T-cell (primary cell): ENCODE data around the gene KRTAP10-8. TPM values are rescaled to one million over a fixed set of nuclear protein-coding genes. Genes with fewer than 3 reads are reported as not detected.
A peak's percentile ranks its signal among the peaks of the same experiment; 100 is the strongest.
"Not testable (repeated sequence)": the region's sequence is repeated elsewhere in the genome, so short reads cannot be mapped to it uniquely, and the experiment has no call there.

Experiments used
- ATAC-seq, 4 experiments: fragments of 200-7000 bp in 3 of 4; fragments of 150-1000 bp in 1 of 4; cut with Tn5 transposase; replicated peaks in 1 of 4; 1 replicate in 3 of 4; 2 replicates in 1 of 4; pipeline ENCODE4 v1.10.0; 2021; ENCODE audit warnings: moderate library complexity in 3 of 4, mild to moderate bottlenecking in 2 of 4, moderate number of reproducible peaks in 1 of 4
- CTCF ChIA-PET, 2 donors: fragments of 300-600 bp; sonication (Branson Sonifier 250); formaldehyde crosslinking; loops; one replicate each; lab custom pipeline; 2022; ENCODE audit warnings: antibody characterized with exemption in 2 of 2; lab: Charles Lee
- POLR2A ChIA-PET, 2 donors: fragments of 300-600 bp; sonication (Branson Sonifier 250); formaldehyde crosslinking; loops; one replicate each; lab custom pipeline; 2022; ENCODE audit warnings: antibody characterized with exemption in 2 of 2; lab: Charles Lee
- DNase-seq, 35 experiments: peaks; one replicate each; pipeline versions ENCODE4 v3.0.0 to v3.0.0-alpha.2; 2013 to 2023
- H3K27ac ChIP-seq: one replicate; pipeline ENCODE4 v1.5.1; 2013; ENCODE audit warnings: low read length
- H3K27me3 ChIP-seq, 2 experiments: replicated peaks in 1 of 2; 1 replicate in 1 of 2; 2 replicates in 1 of 2; pipeline versions ENCODE4 v1.6.1 to v1.7.0; 2013; ENCODE audit warnings: low read length in 1 of 2, mixed read lengths in 1 of 2; ENCODE audit not compliant: control insufficient read depth in 2 of 2, insufficient read depth in 2 of 2; ENCODE audit errors: extremely low read depth in 1 of 2
- H3K36me3 ChIP-seq, 2 donors: 1 replicate in 1 of 2; 2 replicates in 1 of 2; pipeline versions ENCODE4 v1.6.1 to v1.7.0; 2013; ENCODE audit warnings: low read length in 1 of 2; ENCODE audit not compliant: control insufficient read depth in 2 of 2, insufficient read depth in 1 of 2; ENCODE audit errors: extremely low read depth in 1 of 2
- H3K4me1 ChIP-seq, 2 experiments: 1 replicate in 1 of 2; 2 replicates in 1 of 2; pipeline versions ENCODE4 v1.6.1 to v1.7.0; 2013; ENCODE audit warnings: low read length in 2 of 2, mixed read lengths in 1 of 2; ENCODE audit not compliant: insufficient read depth in 2 of 2, control insufficient read depth in 1 of 2; ENCODE audit errors: extremely low read depth in 1 of 2
- H3K4me3 ChIP-seq, 2 donors: 1 replicate in 1 of 2; 2 replicates in 1 of 2; pipeline versions ENCODE4 v1.5.1 to v1.7.0; 2013; ENCODE audit warnings: mild to moderate bottlenecking in 2 of 2, low read length in 1 of 2, moderate library complexity in 1 of 2; ENCODE audit not compliant: control insufficient read depth in 1 of 2; ENCODE audit errors: extremely low read depth in 1 of 2
- H3K9me3 ChIP-seq: 2 replicates; pipeline ENCODE4 v1.7.0; 2013
- H3K27ac Mint-ChIP-seq, 2 donors: one replicate each; pipeline ENCODE4 v1.8.0; 2020 to 2021; ENCODE audit warnings: mild to moderate bottlenecking in 2 of 2, mixed read lengths in 2 of 2
- H3K27me3 Mint-ChIP-seq, 2 donors: one replicate each; pipeline ENCODE4 v1.8.0; 2021 to 2022; ENCODE audit warnings: mixed read lengths in 2 of 2
- H3K36me3 Mint-ChIP-seq: one replicate; pipeline ENCODE4 v1.8.0; 2021; ENCODE audit warnings: mixed read lengths
- H3K4me1 Mint-ChIP-seq, 3 donors: one replicate each; pipeline ENCODE4 v1.8.0; 2020 to 2022; ENCODE audit warnings: mixed read lengths in 3 of 3, mild to moderate bottlenecking in 1 of 3
- H3K4me3 Mint-ChIP-seq, 3 donors: one replicate each; pipeline ENCODE4 v1.8.0; 2020 to 2022; ENCODE audit warnings: mild to moderate bottlenecking in 3 of 3, mixed read lengths in 3 of 3, moderate library complexity in 3 of 3
- H3K9me3 Mint-ChIP-seq, 3 donors: one replicate each; pipeline ENCODE4 v1.8.0; 2020 to 2022; ENCODE audit warnings: mixed read lengths in 3 of 3
- WGBS: methylation state at CpG from one replicate; pipeline ENCODE4 v1.1.5; 2013; ENCODE audit warnings: missing lambda C conversion rate; ENCODE audit not compliant: insufficient coverage; 5-methylcytosine and 5-hydroxymethylcytosine counted together
- total RNA-seq, 35 experiments: library from RNA in 6 of 35; stranded (reverse) in 6 of 35; fragments of 120-200 nt in 1 of 35; gene quantifications; one replicate each; pipeline versions ENCODE4 v1.2.1 to v1.2.4 and lab custom pipeline; 2013 to 2026

KRTAP10-8 gene
- total RNA-seq, 5 donors from 2014 or later (not counting 1 experiment from before 2014, with no cell fraction given), result not detected

DNA sequence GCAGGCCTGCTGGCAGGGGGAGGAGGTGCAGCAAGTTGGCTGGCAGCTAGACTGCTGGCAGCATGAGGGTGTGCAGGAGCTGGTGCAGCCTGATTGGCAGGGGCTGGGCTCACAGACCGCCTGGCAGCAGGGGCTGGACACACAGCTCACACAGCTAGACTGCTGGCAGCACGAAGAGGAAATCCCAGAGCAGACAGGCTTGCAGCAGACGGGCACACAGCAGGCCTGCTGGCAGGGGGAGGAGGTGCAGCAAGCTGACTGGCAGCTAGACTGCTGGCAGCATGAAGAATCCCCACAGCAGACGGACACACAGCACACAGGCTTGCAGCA is 20.1 kb upstream of the KRTAP10-8 start:
- H3K9me3 Mint-ChIP-seq, POLR2A ChIA-PET, H3K36me3 Mint-ChIP-seq, H3K36me3 ChIP-seq, H3K27ac Mint-ChIP-seq, ATAC-seq, H3K4me3 ChIP-seq, H3K9me3 ChIP-seq, H3K4me1 Mint-ChIP-seq, H3K4me3 Mint-ChIP-seq, H3K27ac ChIP-seq, DNase-seq, H3K4me1 ChIP-seq, CTCF ChIA-PET: not testable (repeated sequence)
- WGBS, result no CpG with 5 or more reads among the region's 4 CpGs
- peaks cover 0 to 25% of the 10 kb centered on the region in 2 experiments for H3K27me3 ChIP-seq
- peaks cover 4 to 26% of the 10 kb centered on the region in 2 donors for H3K27me3 Mint-ChIP-seq

DNA sequence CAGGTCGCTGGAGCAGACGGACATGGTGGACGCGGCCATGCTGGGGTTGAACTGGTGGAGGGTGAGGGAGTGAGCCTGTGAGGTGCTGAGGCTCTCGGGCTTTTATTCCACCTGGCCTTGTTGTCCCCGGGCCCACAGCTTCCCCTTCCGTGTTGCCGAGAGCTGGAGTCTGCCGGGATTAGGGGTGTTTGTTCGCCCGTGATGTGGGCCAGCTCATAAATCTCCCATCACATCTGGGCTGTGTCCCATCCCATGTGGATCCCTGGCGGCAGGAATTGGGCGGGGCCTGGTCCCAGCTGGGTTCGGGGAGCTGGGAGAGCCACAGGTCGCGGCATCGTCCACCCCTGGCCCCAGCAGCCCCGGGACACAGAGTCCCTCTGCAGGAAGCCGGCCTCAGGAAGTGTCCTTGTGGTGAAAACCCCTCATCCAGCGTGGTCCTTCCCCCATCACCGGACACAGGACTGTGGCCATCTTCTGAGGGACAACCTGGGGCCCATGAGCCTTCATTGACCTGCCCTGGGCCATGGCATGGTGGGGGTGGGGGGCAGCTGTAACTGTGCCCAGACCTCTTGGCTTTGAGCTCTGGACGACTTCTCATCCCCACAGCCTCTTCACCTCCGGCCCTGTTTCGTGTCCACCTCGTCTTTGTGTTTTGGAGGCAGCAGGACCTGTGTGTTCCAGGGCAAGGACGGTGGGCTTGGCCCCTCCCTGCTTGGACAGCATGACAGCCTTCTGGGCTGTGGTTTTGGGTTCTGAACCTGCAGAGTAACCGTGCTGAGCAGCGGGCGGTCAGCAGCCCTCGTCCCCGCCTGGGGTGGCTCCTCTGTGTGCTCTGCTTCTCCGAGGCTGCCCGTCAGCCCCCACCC is 19.2 kb upstream of the KRTAP10-8 start, which contains the start of gene KRTAP10-6:
Gene KRTAP10-6, minus strand, starts transcription at position 60 of the 866 bp plus-strand sequence. Its CDS starts 21 bp downstream, at position 39.
- H3K4me1 Mint-ChIP-seq, result peaks cover 0 to 2% (median 0%) of the 10 kb centered on the region in 3 donors
- CTCF ChIA-PET, result interaction anchor here in 1 of 2 donors (0.5 kb wide), 1 partner anchor 36 kb away, joined by 4 read pairs; no protein-coding TSS in a partner anchor
- Histone ChIP-seq H3K4me1 (peaks cover 0 to 2% of the 10 kb centered on the region in 2 experiments), H3K27me3 (peaks cover 0 to 25% of the 10 kb centered on the region in 2 experiments), H3K27ac (no peak within 1 kb of the TSS), H3K9me3 (no peaks in the 10 kb centered on the region), H3K4me3 (no peak within 1 kb of the TSS), H3K36me3 (no peaks in the 10 kb centered on the region)
- POLR2A ChIA-PET, result no interaction called here
- DNase-seq, result peak in 1 of 35 experiments; percentile 20
- H3K4me3 Mint-ChIP-seq, result no peak within 1 kb of the TSS
- no peak for ATAC-seq
- no peaks in the 10 kb centered on the region for H3K36me3 Mint-ChIP-seq
- H3K27me3 Mint-ChIP-seq, result peaks cover 3 to 21% of the 10 kb centered on the region in 2 donors
- no peaks in the 10 kb centered on the region for H3K9me3 Mint-ChIP-seq
- 70% methylated on average over 23 of the region's 33 CpGs for WGBS
- H3K27ac Mint-ChIP-seq, result no peak within 1 kb of the TSS

DNA sequence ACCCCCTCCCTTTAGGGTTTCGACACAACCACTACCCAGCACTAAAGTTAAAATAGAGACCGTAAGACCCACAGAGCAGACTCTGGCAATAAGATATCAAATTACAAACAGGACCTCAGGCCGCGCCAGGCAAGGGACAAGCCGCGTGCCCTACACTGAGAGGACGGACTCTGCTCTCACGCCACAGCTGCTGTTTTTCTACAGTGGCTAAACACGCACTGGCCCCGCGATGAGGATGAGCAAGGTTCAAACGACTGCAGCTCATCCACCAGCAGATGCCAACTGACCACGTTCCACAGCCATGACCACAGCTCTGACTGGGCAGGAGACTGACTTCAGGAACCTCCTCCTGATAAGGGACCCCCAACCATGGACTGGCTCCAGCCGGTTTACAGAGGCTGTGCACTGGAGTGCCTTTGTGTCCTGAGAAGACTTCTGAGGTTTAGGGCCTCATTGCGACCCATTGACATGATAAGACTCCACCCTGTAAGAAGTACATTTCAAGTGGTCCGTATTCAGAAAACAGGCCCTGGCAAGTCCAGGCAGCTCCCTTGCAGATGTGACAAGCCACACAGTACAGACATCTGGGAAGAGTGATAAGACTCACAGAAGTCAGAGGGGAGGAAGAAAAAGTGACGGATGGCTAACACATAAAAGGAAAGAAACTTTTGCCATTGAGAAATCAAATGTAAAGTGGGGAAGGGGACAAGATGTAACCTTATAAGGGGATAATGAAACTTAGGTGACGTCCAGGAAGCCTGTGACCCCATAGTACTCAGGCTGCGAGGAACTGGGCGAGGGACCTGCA is 18.1 kb upstream of the KRTAP10-8 start:
- no peak overlapping the region for H3K4me3 Mint-ChIP-seq
- H3K4me1 Mint-ChIP-seq, result peaks cover 0 to 2% (median 0%) of the 10 kb centered on the region in 3 donors
- Histone ChIP-seq H3K4me1 (peaks cover 0 to 2% of the 10 kb centered on the region in 2 experiments), H3K4me3 (no peak overlapping the region), H3K36me3 (no peaks in the 10 kb centered on the region), H3K9me3 (no peaks in the 10 kb centered on the region), H3K27me3 (peaks cover 0 to 25% of the 10 kb centered on the region in 2 experiments), H3K27ac (no peak overlapping the region)
- POLR2A ChIA-PET, result no interaction called here
- H3K36me3 Mint-ChIP-seq, result peaks cover 2% of the 10 kb centered on the region
- H3K9me3 Mint-ChIP-seq, result peaks cover 4 to 9% (median 4%) of the 10 kb centered on the region in 3 donors
- no peak for DNase-seq
- WGBS, result 86% methylated on average over 17 of the region's 20 CpGs
- ATAC-seq, result no peak
- H3K27me3 Mint-ChIP-seq, result peaks cover 3 to 16% of the 10 kb centered on the region in 2 donors
- H3K27ac Mint-ChIP-seq, result no peak overlapping the region
- CTCF ChIA-PET, result interaction anchor here in 1 of 2 donors (0.5 kb wide), 1 partner anchor 37 kb away, joined by 4 read pairs; no protein-coding TSS in a partner anchor

DNA sequence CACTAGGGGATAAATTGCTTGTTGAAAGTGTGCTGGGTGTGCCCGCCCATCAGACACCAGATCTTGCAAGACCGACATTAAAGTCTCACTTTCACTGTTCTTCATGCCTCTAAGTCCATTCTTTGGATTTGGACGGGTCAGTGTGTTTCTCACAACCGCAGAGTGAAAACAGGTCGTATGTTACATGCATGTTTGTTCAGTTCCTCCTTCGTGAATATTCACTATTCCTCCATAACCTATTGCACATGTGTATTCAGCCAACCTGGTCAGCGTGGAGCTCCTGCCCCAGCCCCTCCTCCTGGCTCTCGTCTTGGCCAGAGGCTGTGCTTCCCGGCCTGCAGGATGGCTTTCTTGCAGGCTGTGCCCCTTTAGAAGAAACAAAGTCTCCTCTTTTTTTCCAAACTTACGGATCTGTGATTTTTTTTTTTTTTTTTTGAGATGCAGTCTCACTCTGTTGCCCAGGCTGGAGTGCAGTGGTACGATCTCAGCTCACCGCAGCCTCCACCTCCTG is 17.4 kb upstream of the KRTAP10-8 start:
- WGBS, result 85% methylated on average over 8 of the region's 12 CpGs
- no peak overlapping the region for H3K27ac Mint-ChIP-seq
- CTCF ChIA-PET, result no interaction called here

DNA sequence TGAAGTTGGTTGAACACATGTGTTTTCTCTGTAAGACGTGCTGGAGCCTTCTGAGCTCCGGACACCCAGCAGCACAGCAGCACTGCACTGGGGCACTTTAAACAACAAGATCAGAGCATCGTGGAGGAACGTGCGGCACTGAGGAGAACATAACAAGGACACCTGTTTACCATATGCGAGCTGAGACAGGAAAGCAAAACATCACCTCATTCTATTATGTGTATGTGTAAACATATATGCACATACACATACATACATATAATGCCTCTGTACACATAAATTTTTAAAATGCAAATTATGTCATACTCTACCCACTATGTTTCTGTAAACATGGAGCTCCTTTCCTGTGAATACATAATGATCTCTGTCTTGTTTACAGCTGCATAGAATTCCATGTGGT is 16.4 kb upstream of the KRTAP10-8 start:
- POLR2A ChIA-PET, result no interaction called here

More for the DNA sequence above, 17.4 kb upstream of the KRTAP10-8 start:
- no peak overlapping the region for H3K27ac ChIP-seq
- no peak overlapping the region for H3K4me3 Mint-ChIP-seq
- no peaks in the 10 kb centered on the region for H3K36me3 ChIP-seq
- POLR2A ChIA-PET, result no interaction called here
- DNase-seq (no peak), ATAC-seq (no peak)
- H3K4me3 ChIP-seq, result no peak overlapping the region
- H3K4me1 Mint-ChIP-seq, result peaks cover 0 to 2% (median 0%) of the 10 kb centered on the region in 3 donors
- H3K27me3 ChIP-seq, result peaks cover 0 to 22% of the 10 kb centered on the region in 2 experiments
- H3K9me3 ChIP-seq, result no peaks in the 10 kb centered on the region
- peaks cover 5 to 10% (median 6%) of the 10 kb centered on the region in 3 donors for H3K9me3 Mint-ChIP-seq
- peaks cover 3 to 13% of the 10 kb centered on the region in 2 donors for H3K27me3 Mint-ChIP-seq
- peaks cover 0 to 2% of the 10 kb centered on the region in 2 experiments for H3K4me1 ChIP-seq
- H3K36me3 Mint-ChIP-seq, result peaks cover 3% of the 10 kb centered on the region

More for the DNA sequence above, 16.4 kb upstream of the KRTAP10-8 start:
- no peak overlapping the region for H3K27ac Mint-ChIP-seq
- no peak for ATAC-seq
- peaks cover 0 to 2% (median 0%) of the 10 kb centered on the region in 3 donors for H3K4me1 Mint-ChIP-seq
- CTCF ChIA-PET, result no interaction called here
- no peak overlapping the region for H3K27ac ChIP-seq
- H3K9me3 Mint-ChIP-seq, result peaks cover 5 to 10% (median 6%) of the 10 kb centered on the region in 3 donors
- H3K9me3 ChIP-seq, result no peaks in the 10 kb centered on the region
- H3K4me3 Mint-ChIP-seq, result no peak overlapping the region
- peaks cover 0 to 2% of the 10 kb centered on the region in 2 experiments for H3K4me1 ChIP-seq
- H3K36me3 ChIP-seq, result no peaks in the 10 kb centered on the region
- H3K27me3 Mint-ChIP-seq, result peaks cover 3 to 11% of the 10 kb centered on the region in 2 donors
- peaks cover 3% of the 10 kb centered on the region for H3K36me3 Mint-ChIP-seq
- DNase-seq, result no peak
- no peak overlapping the region for H3K4me3 ChIP-seq
- 86% methylated on average over 2 of the region's 6 CpGs for WGBS
- H3K27me3 ChIP-seq, result peaks cover 0 to 14% of the 10 kb centered on the region in 2 experiments
